Neural progenitor cell (in vitro differentiated cells): Measurements from ENCODE around the gene DDX17.

Experiments
- EZH2 ChIP-seq: fragments of 200-600 bp; sonication (generic); IDR thresholded peaks from 2 replicates; pipeline ENCODE4 v1.6.1; 2017; ENCODE audit warnings: antibody characterized with exemption, mild to moderate bottlenecking, moderate library complexity
- TF ChIP-seq, protein P1 (sequence below): fragments of 200-600 bp; sonication (generic); IDR thresholded peaks from 2 replicates; pipeline ENCODE4 v1.5.1; 2017; ENCODE audit warnings: antibody characterized with exemption, mild to moderate bottlenecking

GRCh38 chr22:38456272-38456835 is 49.8 kb downstream of the DDX17 start:
- TF ChIP-seq, protein P1, sequence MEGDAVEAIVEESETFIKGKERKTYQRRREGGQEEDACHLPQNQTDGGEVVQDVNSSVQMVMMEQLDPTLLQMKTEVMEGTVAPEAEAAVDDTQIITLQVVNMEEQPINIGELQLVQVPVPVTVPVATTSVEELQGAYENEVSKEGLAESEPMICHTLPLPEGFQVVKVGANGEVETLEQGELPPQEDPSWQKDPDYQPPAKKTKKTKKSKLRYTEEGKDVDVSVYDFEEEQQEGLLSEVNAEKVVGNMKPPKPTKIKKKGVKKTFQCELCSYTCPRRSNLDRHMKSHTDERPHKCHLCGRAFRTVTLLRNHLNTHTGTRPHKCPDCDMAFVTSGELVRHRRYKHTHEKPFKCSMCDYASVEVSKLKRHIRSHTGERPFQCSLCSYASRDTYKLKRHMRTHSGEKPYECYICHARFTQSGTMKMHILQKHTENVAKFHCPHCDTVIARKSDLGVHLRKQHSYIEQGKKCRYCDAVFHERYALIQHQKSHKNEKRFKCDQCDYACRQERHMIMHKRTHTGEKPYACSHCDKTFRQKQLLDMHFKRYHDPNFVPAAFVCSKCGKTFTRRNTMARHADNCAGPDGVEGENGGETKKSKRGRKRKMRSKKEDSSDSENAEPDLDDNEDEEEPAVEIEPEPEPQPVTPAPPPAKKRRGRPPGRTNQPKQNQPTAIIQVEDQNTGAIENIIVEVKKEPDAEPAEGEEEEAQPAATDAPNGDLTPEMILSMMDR = no peak
- no peak for TF ChIP-seq EZH2
